ENCODE measurements around the gene CXADR.
"Not testable (repeated sequence)": the region's sequence is repeated elsewhere in the genome, so short reads cannot be mapped to it uniquely, and the experiment has no call there.

Gene CXADR

GRCh38 chr21:17489565-17489964, 23.3 kb upstream of the CXADR start:
- not testable (repeated sequence) for H3K4me1 Mint-ChIP-seq; H3K9me3 Mint-ChIP-seq; H3K36me3 Mint-ChIP-seq (ENCODE audit: insufficient read depth); ATAC-seq (replicated peaks; ENCODE audit: extremely low read depth, poor library complexity, severe bottlenecking); DNase-seq (ENCODE audit: low spot score in 2 of 2); H3K27ac Mint-ChIP-seq (ENCODE audit: low read depth); H3K4me3 Mint-ChIP-seq
- peaks cover 25% of the 10 kb centered on the region for H3K27me3 Mint-ChIP-seq

- Mint-ChIP-seq H3K27ac (ENCODE audit: low read depth) (no peak overlapping the region), H3K4me3 (no peak overlapping the region), H3K27me3 (peaks cover 35% of the 10 kb centered on the region), H3K36me3 (ENCODE audit: insufficient read depth) (no peaks in the 10 kb centered on the region), H3K9me3 (no peaks in the 10 kb centered on the region), H3K4me1 (no peaks in the 10 kb centered on the region)
- ATAC-seq (replicated peaks; ENCODE audit: extremely low read depth, poor library complexity, severe bottlenecking) (no peak), DNase-seq (ENCODE audit: low spot score in 2 of 2) (no peak)
Measured at GRCh38 chr21:17491716-17492414, 21.0 kb upstream of the CXADR start.

GRCh38 chr21:17492415-17493168, 20.3 kb upstream of the CXADR start:
- peaks cover 43% of the 10 kb centered on the region for H3K27me3 Mint-ChIP-seq
- DNase-seq (ENCODE audit: low spot score in 2 of 2) (no peak), ATAC-seq (replicated peaks; ENCODE audit: extremely low read depth, poor library complexity, severe bottlenecking) (no peak)
- no peaks in the 10 kb centered on the region for H3K4me1 Mint-ChIP-seq
- no peak overlapping the region for H3K27ac Mint-ChIP-seq (ENCODE audit: low read depth)
- no peaks in the 10 kb centered on the region for H3K36me3 Mint-ChIP-seq (ENCODE audit: insufficient read depth)
- H3K4me3 Mint-ChIP-seq = no peak overlapping the region
- no peaks in the 10 kb centered on the region for H3K9me3 Mint-ChIP-seq

- Mint-ChIP-seq H3K4me1 (no peaks in the 10 kb centered on the region), H3K4me3 (no peak overlapping the region), H3K27me3 (peaks cover 45% of the 10 kb centered on the region), H3K27ac (ENCODE audit: low read depth) (no peak overlapping the region), H3K36me3 (ENCODE audit: insufficient read depth) (no peaks in the 10 kb centered on the region), H3K9me3 (no peaks in the 10 kb centered on the region)
- DNase-seq (ENCODE audit: low spot score in 2 of 2) (no peak), ATAC-seq (replicated peaks; ENCODE audit: extremely low read depth, poor library complexity, severe bottlenecking) (no peak)
Measured at GRCh38 chr21:17494051-17494450, 18.8 kb upstream of the CXADR start.

GRCh38 chr21:17495680-17496079, 17.2 kb upstream of the CXADR start:
- no peak overlapping the region for H3K27ac Mint-ChIP-seq (ENCODE audit: low read depth)
- H3K9me3 Mint-ChIP-seq = no peaks in the 10 kb centered on the region
- H3K4me3 Mint-ChIP-seq = no peak overlapping the region
- no peak for ATAC-seq (replicated peaks; ENCODE audit: extremely low read depth, poor library complexity, severe bottlenecking)
- H3K4me1 Mint-ChIP-seq = no peaks in the 10 kb centered on the region
- no peaks in the 10 kb centered on the region for H3K36me3 Mint-ChIP-seq (ENCODE audit: insufficient read depth)
- DNase-seq (ENCODE audit: low spot score in 2 of 2) = no peak
- H3K27me3 Mint-ChIP-seq = peaks cover 60% of the 10 kb centered on the region

GRCh38 chr21:17497316-17497715, 15.5 kb upstream of the CXADR start:
- ATAC-seq (replicated peaks; ENCODE audit: extremely low read depth, poor library complexity, severe bottlenecking) = no peak
- peaks cover 50% of the 10 kb centered on the region for H3K27me3 Mint-ChIP-seq
- H3K36me3 Mint-ChIP-seq (ENCODE audit: insufficient read depth) = no peaks in the 10 kb centered on the region
- H3K4me1 Mint-ChIP-seq = no peaks in the 10 kb centered on the region
- H3K4me3 Mint-ChIP-seq = no peak overlapping the region
- DNase-seq (ENCODE audit: low spot score in 2 of 2) = no peak
- no peaks in the 10 kb centered on the region for H3K9me3 Mint-ChIP-seq
- H3K27ac Mint-ChIP-seq (ENCODE audit: low read depth) = no peak overlapping the region

GRCh38 chr21:17498586-17498985, 14.3 kb upstream of the CXADR start:
- Mint-ChIP-seq H3K27ac (ENCODE audit: low read depth) (no peak overlapping the region), H3K9me3 (no peaks in the 10 kb centered on the region), H3K4me1 (no peaks in the 10 kb centered on the region), H3K36me3 (ENCODE audit: insufficient read depth) (no peaks in the 10 kb centered on the region), H3K27me3 (peaks cover 45% of the 10 kb centered on the region), H3K4me3 (no peak overlapping the region)
- DNase-seq (ENCODE audit: low spot score in 2 of 2) (no peak), ATAC-seq (replicated peaks; ENCODE audit: extremely low read depth, poor library complexity, severe bottlenecking) (no peak)

GRCh38 chr21:17501107-17502006, 11.5 kb upstream of the CXADR start:
- ATAC-seq (replicated peaks; ENCODE audit: extremely low read depth, poor library complexity, severe bottlenecking) = no peak
- Mint-ChIP-seq H3K9me3 (no peaks in the 10 kb centered on the region), H3K36me3 (ENCODE audit: insufficient read depth) (no peaks in the 10 kb centered on the region), H3K4me3 (no peak overlapping the region), H3K4me1 (no peaks in the 10 kb centered on the region), H3K27me3 (peaks cover 25% of the 10 kb centered on the region), H3K27ac (ENCODE audit: low read depth) (no peak overlapping the region)
- DNase-seq (ENCODE audit: low spot score in 2 of 2) = no peak

GRCh38 chr21:17502985-17503384, 9.9 kb upstream of the CXADR start:
- H3K27ac Mint-ChIP-seq (ENCODE audit: low read depth); H3K9me3 Mint-ChIP-seq; H3K36me3 Mint-ChIP-seq (ENCODE audit: insufficient read depth); DNase-seq (ENCODE audit: low spot score in 2 of 2); ATAC-seq (replicated peaks; ENCODE audit: extremely low read depth, poor library complexity, severe bottlenecking); H3K4me3 Mint-ChIP-seq; H3K4me1 Mint-ChIP-seq: not testable (repeated sequence)
- peaks cover 15% of the 10 kb centered on the region for H3K27me3 Mint-ChIP-seq

GRCh38 chr21:17506951-17507350, 5.9 kb upstream of the CXADR start:
- Mint-ChIP-seq H3K9me3 (no peaks in the 10 kb centered on the region), H3K36me3 (ENCODE audit: insufficient read depth) (no peaks in the 10 kb centered on the region), H3K27me3 (peaks cover 4% of the 10 kb centered on the region), H3K4me1 (peaks cover 2% of the 10 kb centered on the region), H3K27ac (ENCODE audit: low read depth) (no peak overlapping the region), H3K4me3 (no peak overlapping the region)
- no peak for DNase-seq (ENCODE audit: low spot score in 2 of 2)
- no peak for ATAC-seq (replicated peaks; ENCODE audit: extremely low read depth, poor library complexity, severe bottlenecking)

GRCh38 chr21:17507591-17507990, 5.3 kb upstream of the CXADR start:
- no peak for DNase-seq (ENCODE audit: low spot score in 2 of 2)
- peaks cover 9% of the 10 kb centered on the region for H3K4me1 Mint-ChIP-seq
- no peak overlapping the region for H3K27ac Mint-ChIP-seq (ENCODE audit: low read depth)

GRCh38 chr21:17513214-17514123, 626 bp downstream of the CXADR start:
- H3K27me3 Mint-ChIP-seq = peaks cover 55% of the 10 kb centered on the region
- no peaks in the 10 kb centered on the region for H3K9me3 Mint-ChIP-seq
- no peak for DNase-seq (ENCODE audit: low spot score in 2 of 2)
- H3K4me1 Mint-ChIP-seq = peaks cover 19% of the 10 kb centered on the region
- H3K27ac Mint-ChIP-seq (ENCODE audit: low read depth) = no peak overlapping the region
- peak; percentile 7 for ATAC-seq (replicated peaks; ENCODE audit: extremely low read depth, poor library complexity, severe bottlenecking)
- peak overlapping the region; percentile 80 for H3K4me3 Mint-ChIP-seq
- H3K36me3 Mint-ChIP-seq (ENCODE audit: insufficient read depth) = peaks cover 5% of the 10 kb centered on the region

More at GRCh38 chr21:17507591-17507990, 5.3 kb upstream of the CXADR start:
- ATAC-seq (replicated peaks; ENCODE audit: extremely low read depth, poor library complexity, severe bottlenecking) = no peak
- no peaks in the 10 kb centered on the region for H3K36me3 Mint-ChIP-seq (ENCODE audit: insufficient read depth)
- no peaks in the 10 kb centered on the region for H3K9me3 Mint-ChIP-seq
- H3K4me3 Mint-ChIP-seq = no peak overlapping the region
- H3K27me3 Mint-ChIP-seq = peaks cover 9% of the 10 kb centered on the region

All from central memory CD8-positive, alpha-beta T cell (primary cell).